HEK293 (cell line): ENCODE measurements around the gene KRTAP3-3.

Source experiments
- CTCF ChIA-PET: fragments of 350-600 bp; formaldehyde crosslinking; extraction: SDS; loops from one replicate; lab custom pipeline; 2021; ENCODE audit warnings: antibody characterized with exemption; lab: Yijun Ruan, JAX
- POLR2A ChIA-PET: fragments of 300-600 bp; formaldehyde crosslinking; extraction: SDS; loops from one replicate; lab custom pipeline; 2020; ENCODE audit warnings: antibody characterized with exemption, inconsistent platforms; lab: Yijun Ruan, JAX
- H3K27ac ChIP-seq: fragments of 200-500 bp; sonication (Bioruptor generic); 2 replicates; pipeline ENCODE4 v1.5.1; 2014; ENCODE audit warnings: low read depth, low read length, control low read depth, inconsistent platforms; ENCODE audit errors: extremely low read depth
- H3K36me3 ChIP-seq, 2 experiments: fragments of 200-500 bp in 1 of 2; sonication (Bioruptor generic) in 1 of 2; 1 replicate in 1 of 2; 2 replicates in 1 of 2; pipeline ENCODE4 v1.5.1; 2014 to 2017; ENCODE audit warnings: inconsistent platforms in 2 of 2, low read length in 2 of 2; ENCODE audit not compliant: control insufficient read depth in 2 of 2, insufficient read depth in 1 of 2
- H3K4me1 ChIP-seq: fragments of 200-500 bp; sonication (Bioruptor generic); 2 replicates; pipeline ENCODE4 v1.5.1; 2014; ENCODE audit warnings: mild to moderate bottlenecking, low read length, inconsistent platforms; ENCODE audit not compliant: control insufficient read depth, insufficient read depth
- H3K4me3 ChIP-seq: 2 replicates; pipeline ENCODE4 v1.5.1; 2011; ENCODE audit warnings: low read depth, mild to moderate bottlenecking, control low read depth, low read length, moderate library complexity
- H3K9me3 ChIP-seq: fragments of 200-500 bp; sonication (Bioruptor generic); 2 replicates; pipeline ENCODE4 v1.5.1; 2014; ENCODE audit warnings: low read depth, low read length, inconsistent platforms; ENCODE audit not compliant: control insufficient read depth, insufficient read depth
- BCL11B ChIP-seq: fragments of 450-650 bp; formaldehyde crosslinking; IDR thresholded peaks from 2 replicates; pipeline ENCODE4 v1.5.1; 2016; ENCODE audit warnings: low read depth, missing biosample characterization, missing genetic modification characterization
- EGR2 ChIP-seq: fragments of 450-650 bp; formaldehyde crosslinking; IDR thresholded peaks from 2 replicates; pipeline ENCODE4 v1.5.1; 2016; ENCODE audit warnings: low read depth, missing biosample characterization, missing genetic modification characterization
- SALL2 ChIP-seq: fragments of 450-650 bp; formaldehyde crosslinking; IDR thresholded peaks from 2 replicates; pipeline ENCODE4 v1.5.0; 2017; ENCODE audit warnings: missing biosample characterization, mild to moderate bottlenecking, missing genetic modification characterization, borderline replicate concordance
- ZBTB48 ChIP-seq: fragments of 450-650 bp; formaldehyde crosslinking; IDR thresholded peaks from 2 replicates; pipeline ENCODE4 v1.5.1; 2016; ENCODE audit warnings: missing biosample characterization, missing genetic modification characterization
- ZNF155 ChIP-seq: fragments of 450-650 bp; formaldehyde crosslinking; IDR thresholded peaks from 2 replicates; pipeline ENCODE4 v1.5.1; 2016; ENCODE audit warnings: missing biosample characterization, missing genetic modification characterization
- ZNF341 ChIP-seq: fragments of 450-650 bp; formaldehyde crosslinking; IDR thresholded peaks from 2 replicates; pipeline ENCODE4; 2016; ENCODE audit warnings: low read depth, missing biosample characterization, missing genetic modification characterization
- ZNF391 ChIP-seq: fragments of 450-650 bp; formaldehyde crosslinking; IDR thresholded peaks from 2 replicates; pipeline ENCODE4 v1.5.1; 2016; ENCODE audit warnings: low read depth, missing biosample characterization, missing genetic modification characterization, borderline replicate concordance
- ZNF529 ChIP-seq: fragments of 450-650 bp; formaldehyde crosslinking; IDR thresholded peaks from 2 replicates; pipeline ENCODE4 v1.5.1; 2017; ENCODE audit warnings: missing genetic modification characterization, missing biosample characterization; ENCODE audit not compliant: insufficient replicate concordance
- ZNF600 ChIP-seq: fragments of 450-650 bp; formaldehyde crosslinking; IDR thresholded peaks from 2 replicates; pipeline ENCODE4 v1.5.1; 2016; ENCODE audit warnings: missing biosample characterization, missing genetic modification characterization
- ZNF658 ChIP-seq: fragments of 450-650 bp; formaldehyde crosslinking; IDR thresholded peaks from 2 replicates; pipeline ENCODE4; 2016; ENCODE audit warnings: missing biosample characterization, missing genetic modification characterization
- ZNF76 ChIP-seq: fragments of 450-650 bp; formaldehyde crosslinking; IDR thresholded peaks from 2 replicates; pipeline ENCODE4; 2016; ENCODE audit warnings: low read depth, missing biosample characterization, missing genetic modification characterization, borderline replicate concordance
- ZNF785 ChIP-seq: fragments of 450-650 bp; formaldehyde crosslinking; IDR thresholded peaks from 2 replicates; pipeline ENCODE4 v1.5.1; 2016; ENCODE audit warnings: missing biosample characterization, missing genetic modification characterization
- ZNF792 ChIP-seq: fragments of 450-650 bp; formaldehyde crosslinking; IDR thresholded peaks from 2 replicates; pipeline ENCODE4 v1.5.1; 2016; ENCODE audit warnings: missing biosample characterization, missing genetic modification characterization
- ZNF843 ChIP-seq: fragments of 450-650 bp; formaldehyde crosslinking; IDR thresholded peaks from 2 replicates; pipeline ENCODE4 v1.5.1; 2016; ENCODE audit warnings: missing biosample characterization, missing genetic modification characterization
- ZSCAN30 ChIP-seq: fragments of 450-650 bp; IDR thresholded peaks from 2 replicates; pipeline ENCODE4 v1.5.1; 2018; ENCODE audit warnings: missing biosample characterization, mild to moderate bottlenecking, missing genetic modification characterization, moderate library complexity
- TF ChIP-seq, protein P1 (sequence below): fragments of 450-650 bp; formaldehyde crosslinking; IDR thresholded peaks from 2 replicates; pipeline ENCODE4 v1.5.1; 2017; ENCODE audit warnings: missing biosample characterization, missing genetic modification characterization
- TF ChIP-seq, protein P2 (sequence below): fragments of 450-650 bp; formaldehyde crosslinking; IDR thresholded peaks from 2 replicates; pipeline ENCODE4 v1.5.1; 2016; ENCODE audit warnings: missing biosample characterization, missing genetic modification characterization
- TF ChIP-seq, protein P3 (sequence below): fragments of 450-650 bp; formaldehyde crosslinking; conservative IDR thresholded peaks from 2 replicates; pipeline ENCODE4 v1.5.1; 2016; ENCODE audit warnings: low read depth, missing biosample characterization, missing genetic modification characterization
- TF ChIP-seq, protein P4 (sequence below): fragments of 450-650 bp; formaldehyde crosslinking; IDR thresholded peaks from 2 replicates; pipeline ENCODE4 v1.5.1; 2016; ENCODE audit warnings: missing biosample characterization, missing genetic modification characterization
- TF ChIP-seq, protein P5 (sequence below): fragments of 450-650 bp; formaldehyde crosslinking; IDR thresholded peaks from 2 replicates; pipeline ENCODE4 v1.5.1; 2017; ENCODE audit warnings: missing biosample characterization, missing genetic modification characterization

Gene KRTAP3-3

DNA sequence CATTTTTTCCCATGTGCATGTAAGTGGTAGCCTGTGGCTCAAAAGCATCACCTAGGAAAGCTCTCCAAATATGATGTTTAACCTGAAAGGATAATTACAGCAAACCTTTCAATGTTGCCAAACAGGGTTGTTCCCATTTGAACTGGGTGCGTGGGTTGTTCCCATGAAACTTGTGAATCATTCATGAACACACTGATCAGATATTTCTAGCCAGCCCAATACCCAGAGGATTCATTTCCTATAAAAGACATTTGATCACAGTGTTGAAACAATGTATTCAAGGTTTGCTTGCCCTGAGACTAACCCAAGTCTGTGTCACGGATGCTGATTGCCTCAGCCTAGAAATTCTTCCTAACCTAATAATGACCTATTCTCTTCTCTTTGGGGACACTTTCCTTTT, 40.1 kb downstream of the KRTAP3-3 start:
- ChIA-PET POLR2A (no interaction called here), CTCF (interaction anchor here (0.7 kb wide), 1 partner anchor 67 kb away, joined by 5 read pairs; no protein-coding TSS in a partner anchor)

More for the DNA sequence above, 40.1 kb downstream of the KRTAP3-3 start:
- TF ChIP-seq ZNF792 (no peak), ZBTB48 (tag by site-specific recombination) (no peak), ZNF843 (no peak), SALL2 (no peak), BCL11B (no peak), ZNF529 (no peak), ZNF600 (tag by site-specific recombination) (no peak), ZNF391 (tag by site-specific recombination) (no peak), ZNF785 (tag by site-specific recombination) (no peak), ZSCAN30 (no peak), EGR2 (tag by site-specific recombination) (no peak), ZNF658 (no peak), ZNF341 (tag by site-specific recombination) (no peak), ZNF155 (tag by site-specific recombination) (no peak), ZNF76 (tag by site-specific recombination) (no peak)
- TF ChIP-seq, protein P1, sequence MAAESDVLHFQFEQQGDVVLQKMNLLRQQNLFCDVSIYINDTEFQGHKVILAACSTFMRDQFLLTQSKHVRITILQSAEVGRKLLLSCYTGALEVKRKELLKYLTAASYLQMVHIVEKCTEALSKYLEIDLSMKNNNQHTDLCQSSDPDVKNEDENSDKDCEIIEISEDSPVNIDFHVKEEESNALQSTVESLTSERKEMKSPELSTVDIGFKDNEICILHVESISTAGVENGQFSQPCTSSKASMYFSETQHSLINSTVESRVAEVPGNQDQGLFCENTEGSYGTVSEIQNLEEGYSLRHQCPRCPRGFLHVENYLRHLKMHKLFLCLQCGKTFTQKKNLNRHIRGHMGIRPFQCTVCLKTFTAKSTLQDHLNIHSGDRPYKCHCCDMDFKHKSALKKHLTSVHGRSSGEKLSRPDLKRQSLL, result no peak
- TF ChIP-seq, protein P2, sequence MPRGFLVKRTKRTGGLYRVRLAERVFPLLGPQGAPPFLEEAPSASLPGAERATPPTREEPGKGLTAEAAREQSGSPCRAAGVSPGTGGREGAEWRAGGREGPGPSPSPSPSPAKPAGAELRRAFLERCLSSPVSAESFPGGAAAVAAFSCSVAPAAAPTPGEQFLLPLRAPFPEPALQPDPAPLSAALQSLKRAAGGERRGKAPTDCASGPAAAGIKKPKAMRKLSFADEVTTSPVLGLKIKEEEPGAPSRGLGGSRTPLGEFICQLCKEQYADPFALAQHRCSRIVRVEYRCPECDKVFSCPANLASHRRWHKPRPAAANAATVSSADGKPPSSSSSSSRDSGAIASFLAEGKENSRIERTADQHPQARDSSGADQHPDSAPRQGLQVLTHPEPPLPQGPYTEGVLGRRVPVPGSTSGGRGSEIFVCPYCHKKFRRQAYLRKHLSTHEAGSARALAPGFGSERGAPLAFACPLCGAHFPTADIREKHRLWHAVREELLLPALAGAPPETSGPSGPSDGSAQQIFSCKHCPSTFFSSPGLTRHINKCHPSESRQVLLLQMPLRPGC (tag by site-specific recombination), result no peak
- TF ChIP-seq, protein P3, sequence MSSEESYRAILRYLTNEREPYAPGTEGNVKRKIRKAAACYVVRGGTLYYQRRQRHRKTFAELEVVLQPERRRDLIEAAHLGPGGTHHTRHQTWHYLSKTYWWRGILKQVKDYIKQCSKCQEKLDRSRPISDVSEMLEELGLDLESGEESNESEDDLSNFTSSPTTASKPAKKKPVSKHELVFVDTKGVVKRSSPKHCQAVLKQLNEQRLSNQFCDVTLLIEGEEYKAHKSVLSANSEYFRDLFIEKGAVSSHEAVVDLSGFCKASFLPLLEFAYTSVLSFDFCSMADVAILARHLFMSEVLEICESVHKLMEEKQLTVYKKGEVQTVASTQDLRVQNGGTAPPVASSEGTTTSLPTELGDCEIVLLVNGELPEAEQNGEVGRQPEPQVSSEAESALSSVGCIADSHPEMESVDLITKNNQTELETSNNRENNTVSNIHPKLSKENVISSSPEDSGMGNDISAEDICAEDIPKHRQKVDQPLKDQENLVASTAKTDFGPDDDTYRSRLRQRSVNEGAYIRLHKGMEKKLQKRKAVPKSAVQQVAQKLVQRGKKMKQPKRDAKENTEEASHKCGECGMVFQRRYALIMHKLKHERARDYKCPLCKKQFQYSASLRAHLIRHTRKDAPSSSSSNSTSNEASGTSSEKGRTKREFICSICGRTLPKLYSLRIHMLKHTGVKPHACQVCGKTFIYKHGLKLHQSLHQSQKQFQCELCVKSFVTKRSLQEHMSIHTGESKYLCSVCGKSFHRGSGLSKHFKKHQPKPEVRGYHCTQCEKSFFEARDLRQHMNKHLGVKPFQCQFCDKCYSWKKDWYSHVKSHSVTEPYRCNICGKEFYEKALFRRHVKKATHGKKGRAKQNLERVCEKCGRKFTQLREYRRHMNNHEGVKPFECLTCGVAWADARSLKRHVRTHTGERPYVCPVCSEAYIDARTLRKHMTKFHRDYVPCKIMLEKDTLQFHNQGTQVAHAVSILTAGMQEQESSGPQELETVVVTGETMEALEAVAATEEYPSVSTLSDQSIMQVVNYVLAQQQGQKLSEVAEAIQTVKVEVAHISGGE (tag by site-specific recombination), result no peak
- TF ChIP-seq, protein P4, sequence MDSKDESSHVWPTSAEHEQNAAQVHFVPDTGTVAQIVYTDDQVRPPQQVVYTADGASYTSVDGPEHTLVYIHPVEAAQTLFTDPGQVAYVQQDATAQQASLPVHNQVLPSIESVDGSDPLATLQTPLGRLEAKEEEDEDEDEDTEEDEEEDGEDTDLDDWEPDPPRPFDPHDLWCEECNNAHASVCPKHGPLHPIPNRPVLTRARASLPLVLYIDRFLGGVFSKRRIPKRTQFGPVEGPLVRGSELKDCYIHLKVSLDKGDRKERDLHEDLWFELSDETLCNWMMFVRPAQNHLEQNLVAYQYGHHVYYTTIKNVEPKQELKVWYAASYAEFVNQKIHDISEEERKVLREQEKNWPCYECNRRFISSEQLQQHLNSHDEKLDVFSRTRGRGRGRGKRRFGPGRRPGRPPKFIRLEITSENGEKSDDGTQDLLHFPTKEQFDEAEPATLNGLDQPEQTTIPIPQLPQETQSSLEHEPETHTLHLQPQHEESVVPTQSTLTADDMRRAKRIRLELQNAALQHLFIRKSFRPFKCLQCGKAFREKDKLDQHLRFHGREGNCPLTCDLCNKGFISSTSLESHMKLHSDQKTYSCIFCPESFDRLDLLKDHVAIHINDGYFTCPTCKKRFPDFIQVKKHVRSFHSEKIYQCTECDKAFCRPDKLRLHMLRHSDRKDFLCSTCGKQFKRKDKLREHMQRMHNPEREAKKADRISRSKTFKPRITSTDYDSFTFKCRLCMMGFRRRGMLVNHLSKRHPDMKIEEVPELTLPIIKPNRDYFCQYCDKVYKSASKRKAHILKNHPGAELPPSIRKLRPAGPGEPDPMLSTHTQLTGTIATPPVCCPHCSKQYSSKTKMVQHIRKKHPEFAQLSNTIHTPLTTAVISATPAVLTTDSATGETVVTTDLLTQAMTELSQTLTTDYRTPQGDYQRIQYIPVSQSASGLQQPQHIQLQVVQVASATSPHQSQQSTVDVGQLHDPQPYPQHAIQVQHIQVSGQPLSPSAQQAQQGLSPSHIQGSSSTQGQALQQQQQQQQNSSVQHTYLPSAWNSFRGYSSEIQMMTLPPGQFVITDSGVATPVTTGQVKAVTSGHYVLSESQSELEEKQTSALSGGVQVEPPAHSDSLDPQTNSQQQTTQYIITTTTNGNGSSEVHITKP (tag by site-specific recombination), result no peak
- TF ChIP-seq, protein P5, sequence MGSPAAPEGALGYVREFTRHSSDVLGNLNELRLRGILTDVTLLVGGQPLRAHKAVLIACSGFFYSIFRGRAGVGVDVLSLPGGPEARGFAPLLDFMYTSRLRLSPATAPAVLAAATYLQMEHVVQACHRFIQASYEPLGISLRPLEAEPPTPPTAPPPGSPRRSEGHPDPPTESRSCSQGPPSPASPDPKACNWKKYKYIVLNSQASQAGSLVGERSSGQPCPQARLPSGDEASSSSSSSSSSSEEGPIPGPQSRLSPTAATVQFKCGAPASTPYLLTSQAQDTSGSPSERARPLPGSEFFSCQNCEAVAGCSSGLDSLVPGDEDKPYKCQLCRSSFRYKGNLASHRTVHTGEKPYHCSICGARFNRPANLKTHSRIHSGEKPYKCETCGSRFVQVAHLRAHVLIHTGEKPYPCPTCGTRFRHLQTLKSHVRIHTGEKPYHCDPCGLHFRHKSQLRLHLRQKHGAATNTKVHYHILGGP, result no peak
- Histone ChIP-seq H3K4me1 (no peaks in the 10 kb centered on the region), H3K4me3 (no peak overlapping the region), H3K36me3 (no peaks in the 10 kb centered on the region), H3K9me3 (no peaks in the 10 kb centered on the region), H3K27ac (no peak overlapping the region)
